ENCODE results near the gene CSTF2T.
"Not testable (repeated sequence)": the region's sequence is repeated elsewhere in the genome, so short reads cannot be mapped to it uniquely, and the experiment has no call there.

Gene CSTF2T

GRCh38 chr10:51694086-51694768 lies 5.2 kb downstream of the CSTF2T start:
- no peak for DNase-seq

GRCh38 chr10:51691135-51691534 lies 8.3 kb downstream of the CSTF2T start:
- no peak for DNase-seq

- no peak for DNase-seq
These were observed 9.9 kb downstream of the CSTF2T start for GRCh38 chr10:51689536-51689935.

GRCh38 chr10:51688826-51689225 lies 10.6 kb downstream of the CSTF2T start:
- DNase-seq: not testable (repeated sequence)

- no peak for DNase-seq
These were observed 12.1 kb downstream of the CSTF2T start for GRCh38 chr10:51687296-51687695.

- DNase-seq: no peak
These were observed 13.6 kb downstream of the CSTF2T start for GRCh38 chr10:51685768-51686167.

- no peak for DNase-seq
These were observed 16.2 kb downstream of the CSTF2T start for GRCh38 chr10:51683031-51683691.

- no peak for DNase-seq
These were observed 19.6 kb downstream of the CSTF2T start for GRCh38 chr10:51679841-51680240.

GRCh38 chr10:51675088-51675487 lies 24.3 kb downstream of the CSTF2T start:
- DNase-seq: no peak

- DNase-seq: no peak
These were observed 27.3 kb downstream of the CSTF2T start for GRCh38 chr10:51672039-51672535.

- DNase-seq: no peak
These were observed 30.4 kb downstream of the CSTF2T start for GRCh38 chr10:51669041-51669440.

GRCh38 chr10:51668336-51668689 lies 31.1 kb downstream of the CSTF2T start:
- DNase-seq: no peak

- DNase-seq: no peak
These were observed 31.6 kb downstream of the CSTF2T start for GRCh38 chr10:51667678-51668335.

GRCh38 chr10:51666456-51666855 lies 32.9 kb downstream of the CSTF2T start:
- DNase-seq: no peak

- DNase-seq: no peak
These were observed 36.3 kb downstream of the CSTF2T start for GRCh38 chr10:51663086-51663485.

GRCh38 chr10:51659344-51659743 lies 40.1 kb downstream of the CSTF2T start:
- no peak for DNase-seq

- DNase-seq: no peak
These were observed 41.4 kb downstream of the CSTF2T start for GRCh38 chr10:51658000-51658399.

- no peak for DNase-seq
These were observed 42.9 kb downstream of the CSTF2T start for GRCh38 chr10:51656503-51656902.

- no peak for DNase-seq
These were observed 44.5 kb downstream of the CSTF2T start for GRCh38 chr10:51654918-51655317.

- no peak for DNase-seq
These were observed 46.4 kb downstream of the CSTF2T start for GRCh38 chr10:51653025-51653424.

- DNase-seq: no peak
These were observed 48.3 kb downstream of the CSTF2T start for GRCh38 chr10:51651063-51651462.

- no peak for DNase-seq
These were observed 50.3 kb downstream of the CSTF2T start for GRCh38 chr10:51649064-51649463.

All from DMS153 (cell line).